ENCODE measurements around the gene CACNA1D.
"Not testable (repeated sequence)": the region's sequence is repeated elsewhere in the genome, so short reads cannot be mapped to it uniquely, and the experiment has no call there.

CACNA1D gene

DNA sequence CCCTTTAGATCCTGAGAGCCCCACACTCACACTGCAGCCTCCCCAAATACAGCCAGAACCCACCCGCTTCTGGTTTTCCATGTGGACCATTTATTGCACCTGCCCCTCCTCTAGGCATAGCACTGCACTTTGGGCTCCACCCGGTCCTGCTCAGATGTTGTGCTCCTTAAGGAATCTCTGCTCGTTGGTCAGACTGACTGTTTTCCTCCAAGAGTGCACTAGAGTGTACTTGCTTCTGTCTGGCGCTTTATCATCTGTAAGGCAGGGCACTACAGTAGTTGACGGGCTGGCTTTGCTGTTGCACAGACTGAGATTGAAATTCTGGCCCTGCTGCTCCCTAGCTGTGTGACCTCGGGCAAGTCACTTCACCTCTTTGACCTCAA, 124.1 kb downstream of the CACNA1D start:
- DNase-seq = no peak

DNA sequence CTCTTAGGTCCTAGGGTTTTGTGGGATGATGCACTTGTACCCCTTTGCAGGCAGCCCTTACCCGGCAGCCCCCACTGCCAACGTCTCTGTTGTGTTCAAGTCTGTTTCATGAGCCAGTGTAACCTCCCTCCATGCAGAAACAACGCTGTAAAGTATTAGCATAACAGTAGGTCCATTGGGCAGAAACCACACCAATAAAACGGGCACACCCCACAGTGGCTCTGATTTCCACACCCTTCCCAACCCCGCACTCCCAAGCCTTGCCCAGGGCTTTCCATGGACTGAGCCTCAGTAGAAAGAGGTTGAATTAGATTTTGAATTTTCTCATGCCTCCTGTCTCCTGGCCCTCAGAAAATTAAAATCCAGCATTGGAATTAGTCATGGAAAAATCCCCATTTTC, 124.5 kb downstream of the CACNA1D start:
- DNase-seq = no peak

DNA sequence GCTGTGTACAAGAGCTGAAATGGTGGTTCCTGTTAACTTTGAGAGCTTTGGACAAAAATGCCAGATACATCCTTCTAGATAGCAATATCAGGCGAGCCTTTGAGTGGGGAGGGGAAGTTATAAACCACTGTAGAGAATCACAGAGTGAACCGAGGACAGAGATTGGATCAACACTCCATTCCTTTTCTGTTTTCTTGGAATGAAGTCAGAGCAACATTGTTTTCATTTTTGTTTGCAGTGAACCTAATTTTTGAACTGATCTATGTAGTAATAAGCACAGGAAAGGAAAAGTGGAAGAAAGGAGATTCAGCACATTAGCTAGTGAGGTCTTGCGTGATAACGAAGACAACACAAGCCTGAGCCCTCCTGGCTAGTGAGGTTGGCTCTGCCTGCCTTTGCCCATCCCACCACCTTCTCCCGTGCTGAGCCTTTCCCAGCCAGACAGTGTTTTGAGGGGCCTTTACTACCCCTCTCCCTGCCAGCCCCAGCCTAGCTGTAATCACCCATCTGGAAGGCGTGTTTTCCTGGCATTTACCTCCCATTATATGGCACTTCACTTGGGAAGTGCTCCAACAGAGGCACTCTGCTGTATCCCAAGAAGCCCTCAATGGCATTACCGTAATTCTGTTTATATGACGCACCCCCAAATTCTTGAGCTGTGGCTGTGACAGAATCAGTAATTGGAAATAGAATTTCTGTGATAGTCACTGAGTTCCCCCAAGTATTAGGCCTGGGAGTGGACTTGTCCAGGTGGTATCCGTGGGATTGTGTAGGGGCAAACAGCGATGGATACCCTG, 129.8 kb downstream of the CACNA1D start:
- no peak for DNase-seq

DNA sequence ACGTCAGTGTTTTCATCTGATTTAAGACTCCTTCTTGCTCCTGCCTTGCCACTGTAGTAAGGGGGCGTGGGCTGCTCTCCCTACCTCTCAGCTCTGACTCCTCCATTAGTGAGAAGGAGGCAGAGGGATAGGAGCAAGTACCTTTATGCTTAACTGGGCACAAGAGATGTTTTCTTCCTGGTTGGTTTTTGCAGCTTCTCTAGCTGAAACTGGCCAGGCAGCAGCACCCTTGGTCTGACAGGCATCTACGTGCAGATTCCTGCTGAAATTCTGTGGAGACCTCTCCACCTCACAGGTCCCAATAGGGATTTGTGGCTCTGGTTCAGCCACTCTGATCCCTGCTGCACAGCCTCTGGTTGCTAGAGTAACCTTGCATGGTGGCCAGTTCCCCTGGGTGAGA, 132.5 kb downstream of the CACNA1D start:
- no peak for DNase-seq

DNA sequence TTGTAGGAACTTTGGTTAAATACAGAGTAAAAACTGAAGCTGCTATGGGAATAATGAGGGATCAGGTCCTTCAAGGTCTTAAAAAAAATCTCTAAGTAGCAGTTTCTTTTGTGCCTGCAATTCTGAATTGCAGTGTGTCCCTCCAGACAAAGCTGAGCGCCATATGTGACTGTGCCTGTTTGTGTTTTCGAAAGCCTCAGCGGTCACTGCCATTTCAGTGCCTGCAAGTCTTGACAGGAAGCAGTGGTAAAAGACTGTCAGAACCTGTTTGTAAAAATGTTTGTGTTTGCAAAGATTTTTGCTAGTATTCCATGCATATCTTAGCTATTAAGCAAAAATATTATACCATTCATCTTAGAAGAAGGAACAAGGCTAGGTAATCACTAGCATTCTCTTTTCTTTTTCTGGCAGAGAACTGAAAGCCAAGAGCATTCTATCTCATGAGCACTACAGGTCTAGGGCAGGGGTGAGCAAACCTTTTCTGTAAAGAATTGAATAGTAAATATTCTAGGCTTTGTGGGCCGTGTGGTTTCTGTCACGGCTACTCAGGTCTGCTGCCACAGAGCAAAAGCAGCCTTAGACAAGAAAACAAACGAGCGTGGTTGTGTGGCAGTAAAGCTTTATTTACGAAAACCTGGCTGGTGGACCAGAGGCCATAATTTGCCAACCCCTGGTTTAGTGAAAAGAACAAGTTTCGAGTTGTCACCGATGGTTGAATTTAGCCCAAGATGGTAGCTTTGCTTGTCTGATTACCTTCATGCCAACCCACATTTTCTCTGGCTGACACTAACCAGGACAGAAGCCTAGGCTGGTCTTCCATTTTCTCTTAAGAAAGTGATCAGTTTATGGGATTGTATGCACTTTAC, 134.4 kb downstream of the CACNA1D start:
- DNase-seq = no peak

DNA sequence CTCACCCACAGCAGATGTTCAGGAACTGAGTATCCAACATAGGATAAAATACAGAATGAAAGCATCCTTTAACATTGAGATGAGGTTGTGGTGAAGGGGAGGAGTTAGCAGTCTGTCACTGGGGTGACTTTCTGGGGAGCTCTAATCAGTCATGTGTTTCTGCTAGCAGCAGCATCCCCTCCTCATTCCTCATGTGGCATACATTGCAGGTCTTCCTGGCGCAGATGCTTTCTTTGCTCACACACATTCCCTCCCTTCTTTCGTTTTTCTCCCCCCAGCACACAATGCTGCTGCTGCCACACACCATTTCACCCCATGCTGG, 135.0 kb downstream of the CACNA1D start:
- DNase-seq = no peak

DNA sequence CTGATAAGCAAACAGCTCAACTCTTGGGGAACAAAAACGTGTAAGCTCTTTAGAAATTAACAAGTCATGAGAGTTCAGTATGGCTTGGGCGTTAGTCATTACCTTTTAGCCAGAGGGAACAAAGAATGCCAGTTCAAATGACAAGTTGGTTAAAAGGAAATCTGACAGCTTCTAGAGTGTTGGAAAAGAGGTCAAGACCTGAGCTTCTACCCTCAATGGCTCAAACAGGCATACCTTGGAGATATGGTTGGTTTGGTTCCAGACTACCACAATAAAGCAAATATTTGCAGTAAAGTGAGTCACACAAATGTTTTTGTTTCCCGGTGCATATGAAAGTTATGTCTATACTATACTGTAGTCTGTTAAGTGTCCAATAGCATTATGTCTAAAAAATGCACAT, 136.1 kb downstream of the CACNA1D start:
- DNase-seq = no peak

DNA sequence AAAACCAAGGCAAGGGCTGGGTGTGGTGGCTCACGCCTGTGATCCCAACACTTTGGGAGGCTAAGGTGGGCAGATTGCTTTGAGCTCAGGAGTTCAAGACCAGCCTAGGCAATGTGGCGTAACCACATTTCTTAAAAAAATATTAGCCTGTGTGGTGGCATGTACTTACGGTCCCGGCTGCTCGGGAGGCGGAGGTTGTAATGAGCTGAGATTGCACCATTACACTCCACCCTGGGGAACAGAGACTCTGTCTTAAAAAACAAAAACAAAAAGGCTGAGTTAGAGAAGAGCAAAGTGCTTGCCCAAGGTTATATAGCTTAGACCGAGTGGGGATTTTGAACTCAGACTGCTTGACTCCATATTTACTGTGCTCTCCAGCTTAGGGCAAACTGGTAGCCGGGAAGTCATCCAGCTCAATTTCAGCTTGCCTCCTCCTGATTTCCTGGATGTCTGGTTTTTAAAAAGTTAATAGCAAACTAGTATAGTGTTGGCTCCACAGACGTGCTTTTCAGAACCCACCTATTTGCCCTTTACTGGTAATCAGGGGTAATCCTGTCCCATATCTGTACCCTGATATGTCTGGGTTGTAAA, 138.9 kb downstream of the CACNA1D start:
- no peak for DNase-seq

DNA sequence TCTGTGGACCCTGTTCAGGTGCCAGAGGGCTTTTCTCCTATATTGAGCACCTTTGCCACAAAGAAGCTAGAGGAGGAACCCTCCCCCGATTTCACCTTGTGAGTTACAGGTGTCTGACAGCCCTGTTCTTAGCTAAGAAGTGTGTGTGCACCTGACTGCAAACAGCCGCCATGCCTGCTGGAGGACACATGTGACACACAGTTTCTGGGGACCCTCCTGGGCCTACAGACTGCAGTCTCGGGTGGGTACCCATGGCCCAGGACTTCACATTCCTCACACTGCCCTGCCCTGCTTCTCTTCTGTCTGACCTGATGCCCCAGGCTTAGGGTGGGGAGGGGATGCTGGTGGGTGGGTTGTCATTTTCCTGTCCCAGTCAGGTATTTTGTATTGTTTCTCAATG, 140.6 kb downstream of the CACNA1D start:
- DNase-seq = no peak

DNA sequence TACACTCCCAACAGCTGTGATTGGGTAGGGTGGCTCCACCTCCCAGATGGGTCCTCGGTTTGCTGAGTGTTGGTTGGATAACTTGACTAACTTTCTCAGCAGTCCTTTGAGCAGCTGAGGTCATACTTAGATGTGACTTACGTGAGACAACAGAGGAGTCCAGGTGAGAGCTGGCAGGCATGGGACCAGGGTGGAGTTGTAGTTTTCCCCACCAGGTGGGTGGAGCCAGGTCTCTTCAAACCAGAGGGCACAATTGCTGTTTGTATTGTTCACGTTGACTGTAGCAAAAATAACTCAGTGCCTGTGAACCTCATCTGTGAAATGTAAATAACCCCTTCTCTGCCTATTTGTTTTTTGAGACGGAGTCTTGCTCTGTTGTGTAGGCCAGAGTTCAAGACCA, 144.4 kb downstream of the CACNA1D start:
- not testable (repeated sequence) for DNase-seq

DNA sequence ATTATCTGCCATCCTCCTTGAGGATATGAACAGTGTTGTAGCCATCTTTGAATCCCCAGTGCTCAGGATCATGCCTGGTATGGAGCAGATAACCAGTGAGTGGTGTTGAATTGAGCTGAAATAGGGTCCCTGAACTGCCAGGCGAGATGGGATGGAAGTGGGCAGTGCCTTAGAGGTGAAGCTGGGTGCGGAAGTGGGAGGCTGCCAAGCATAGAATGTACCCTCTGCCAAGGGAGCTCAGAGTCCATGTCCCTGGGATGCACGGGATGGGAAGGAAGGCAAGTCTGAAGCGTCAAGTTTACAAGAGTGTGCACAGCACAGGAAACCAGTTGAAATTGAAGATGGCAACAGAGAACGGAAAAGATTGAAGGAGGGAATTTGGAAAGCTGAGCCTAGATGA, 147.0 kb downstream of the CACNA1D start:
- DNase-seq = no peak

DNA sequence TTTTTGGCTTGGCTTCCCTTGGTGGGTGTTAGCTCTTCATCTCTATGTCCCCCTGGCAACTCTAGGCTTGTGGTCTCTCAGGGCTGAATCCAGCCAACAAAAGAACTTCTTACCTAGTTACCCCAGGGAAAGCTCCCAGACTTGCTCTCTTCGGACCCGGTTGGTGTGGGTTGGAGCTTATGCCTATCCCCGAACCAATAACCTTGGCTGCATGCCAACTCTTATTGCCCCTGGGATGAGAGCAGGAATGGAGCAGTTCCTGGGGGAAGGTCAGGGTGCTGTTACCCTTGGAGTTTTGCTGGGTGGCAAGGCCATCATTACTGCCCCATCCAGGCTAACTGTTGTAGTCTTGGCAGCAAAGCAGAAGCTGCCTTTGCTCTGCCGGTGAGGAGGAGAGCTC, 147.8 kb downstream of the CACNA1D start:
- DNase-seq = no peak

DNA sequence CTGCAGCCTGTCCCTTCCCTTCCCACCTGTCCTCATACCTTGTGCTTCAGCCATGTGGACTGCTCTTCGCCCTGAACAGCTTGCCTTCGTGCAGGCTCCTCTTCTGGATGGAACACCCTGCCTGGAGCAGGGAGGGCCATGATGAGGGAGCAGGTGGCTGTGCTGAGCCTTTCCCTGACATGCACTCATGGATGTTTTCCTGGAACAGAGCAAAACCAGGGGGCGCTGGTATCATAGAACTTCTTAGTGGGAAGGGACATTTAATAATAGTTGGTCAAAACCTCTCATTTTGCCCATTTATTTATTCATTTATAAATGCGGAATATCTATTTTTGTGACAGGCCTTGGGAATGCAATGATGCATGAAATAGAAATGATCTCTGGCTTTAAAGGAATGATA, 149.3 kb downstream of the CACNA1D start:
- DNase-seq = no peak

DNA sequence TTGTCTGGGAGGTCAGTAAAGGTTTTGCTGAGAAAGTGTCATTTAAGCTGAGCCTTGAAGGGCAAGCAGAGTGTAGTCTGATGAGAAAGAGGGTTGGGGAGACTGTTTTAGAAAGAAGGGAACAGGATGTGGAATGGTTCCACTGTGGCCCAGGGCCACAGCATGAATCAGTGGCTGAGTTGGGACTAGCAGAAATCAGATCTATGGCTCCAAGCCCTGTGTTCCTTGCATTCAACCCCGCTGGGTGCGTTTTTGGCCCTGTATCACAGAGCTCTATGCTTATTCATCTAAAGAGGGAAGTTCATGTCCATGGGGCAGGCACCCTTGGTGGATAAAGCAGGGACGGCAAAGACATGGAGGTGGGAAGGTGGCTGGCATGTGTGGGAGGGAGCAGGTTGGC, 151.3 kb downstream of the CACNA1D start:
- DNase-seq = no peak

DNA sequence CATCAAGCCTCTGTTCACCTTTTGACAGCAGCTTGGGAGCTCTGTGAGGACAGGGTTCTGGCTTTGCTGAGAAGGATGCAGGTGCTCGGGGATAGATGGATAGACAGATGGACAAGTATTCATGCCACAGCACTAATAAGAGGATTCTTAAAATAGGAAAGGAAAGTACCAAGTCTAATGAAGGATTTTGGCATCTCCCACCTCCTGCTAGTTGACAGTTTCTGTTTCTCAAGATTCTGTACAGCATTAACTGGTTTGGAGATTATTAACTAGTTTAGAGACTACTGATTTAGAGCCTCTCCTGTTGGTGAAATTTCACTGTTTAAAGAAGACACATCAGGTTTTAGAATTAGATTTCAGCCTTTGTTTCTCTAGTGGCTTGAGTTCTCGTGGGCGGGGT, 152.3 kb downstream of the CACNA1D start:
- DNase-seq = no peak

DNA sequence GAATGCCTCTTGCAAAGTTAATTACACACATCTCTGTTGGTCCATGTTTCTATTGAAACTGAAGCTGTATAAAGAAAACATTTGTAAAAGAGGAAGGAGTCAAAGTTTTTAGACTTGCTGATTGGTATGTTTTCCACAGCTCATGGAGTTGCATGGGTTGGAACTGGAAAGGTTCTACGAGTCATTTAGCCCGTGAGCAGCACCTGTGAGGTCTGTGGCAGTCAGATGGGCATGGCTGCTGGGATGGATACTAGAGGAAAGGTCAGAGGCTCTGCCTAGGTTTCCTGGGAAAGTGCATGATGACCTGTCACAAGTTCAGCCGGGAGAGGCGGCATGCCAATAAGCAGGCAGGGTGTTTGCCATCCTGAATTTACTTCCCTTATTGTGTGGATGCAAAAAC, 155.4 kb downstream of the CACNA1D start:
- DNase-seq = no peak

DNA sequence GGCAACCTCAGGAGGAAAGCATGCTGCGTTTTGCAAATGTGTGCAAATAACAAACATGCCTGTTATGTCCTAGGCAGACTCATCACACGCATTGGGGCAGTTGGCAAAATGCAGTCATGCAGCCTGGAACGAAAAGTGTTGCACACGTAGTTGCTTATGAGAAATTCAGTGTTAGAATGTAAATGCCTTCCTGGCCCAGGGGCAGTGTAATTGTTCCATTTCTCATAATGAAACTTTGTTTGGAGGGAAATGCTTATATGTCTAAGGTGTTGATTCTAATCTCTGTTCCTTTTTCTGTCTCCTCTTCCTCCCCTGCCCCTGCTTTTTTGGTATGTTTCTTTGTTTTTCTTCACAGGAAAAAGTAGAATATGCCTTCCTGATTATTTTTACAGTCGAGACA, 156.0 kb downstream of the CACNA1D start:
- DNase-seq = no peak

DNA sequence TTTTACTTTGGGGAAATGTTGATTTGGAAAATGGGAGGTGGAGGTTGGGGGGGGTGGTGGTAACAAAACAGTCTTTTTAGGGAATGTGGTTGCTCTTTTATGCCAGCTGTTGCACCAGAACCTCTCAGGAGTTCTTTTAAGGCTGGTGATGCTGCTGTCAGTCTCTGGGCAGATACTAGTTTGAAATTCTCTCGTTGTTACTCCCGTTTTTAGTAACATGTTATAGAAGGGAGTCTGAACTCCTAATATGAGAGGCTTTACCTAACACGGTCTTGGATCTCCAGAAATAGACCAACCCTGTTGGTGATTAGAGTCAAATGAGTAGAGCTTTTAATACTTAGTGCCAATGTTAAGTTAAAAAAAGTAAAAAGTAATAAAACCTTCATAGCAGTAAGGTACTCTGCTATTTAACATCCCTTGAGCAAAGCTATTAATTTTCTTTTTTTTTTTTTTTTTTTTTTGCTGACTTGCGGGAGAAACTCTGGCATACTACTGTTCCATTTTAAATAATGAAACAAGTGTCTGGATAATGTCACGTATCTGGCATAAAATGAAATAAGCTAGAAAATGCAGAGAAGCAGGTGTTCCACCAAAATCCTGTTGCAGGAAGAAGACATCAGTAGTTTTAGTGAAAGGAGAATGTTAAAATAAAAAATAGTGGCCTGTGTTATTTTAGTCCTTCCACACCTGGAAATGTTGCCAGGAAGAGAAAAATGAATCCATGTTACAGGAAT, 156.7 kb downstream of the CACNA1D start:
- no peak for DNase-seq

DNA sequence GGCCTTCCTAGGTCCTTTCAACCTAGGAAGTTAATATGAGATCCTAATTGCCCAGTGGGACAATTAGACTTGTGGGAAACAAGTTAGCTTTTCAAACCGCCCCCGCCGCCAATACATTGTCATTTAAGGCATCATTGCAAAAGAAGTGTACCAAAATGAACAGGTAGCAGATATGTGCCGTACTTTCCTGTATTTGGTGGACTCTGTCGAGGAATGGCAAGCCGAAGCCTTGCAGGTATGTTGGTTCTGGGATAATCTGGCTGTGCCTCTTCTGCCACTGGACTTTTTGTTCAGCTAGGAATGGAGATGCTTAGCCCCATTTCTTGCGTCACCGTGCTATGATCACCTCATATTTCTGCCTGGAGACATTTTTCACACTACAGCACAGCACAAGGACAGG, 157.5 kb downstream of the CACNA1D start:
- DNase-seq = no peak

DNA sequence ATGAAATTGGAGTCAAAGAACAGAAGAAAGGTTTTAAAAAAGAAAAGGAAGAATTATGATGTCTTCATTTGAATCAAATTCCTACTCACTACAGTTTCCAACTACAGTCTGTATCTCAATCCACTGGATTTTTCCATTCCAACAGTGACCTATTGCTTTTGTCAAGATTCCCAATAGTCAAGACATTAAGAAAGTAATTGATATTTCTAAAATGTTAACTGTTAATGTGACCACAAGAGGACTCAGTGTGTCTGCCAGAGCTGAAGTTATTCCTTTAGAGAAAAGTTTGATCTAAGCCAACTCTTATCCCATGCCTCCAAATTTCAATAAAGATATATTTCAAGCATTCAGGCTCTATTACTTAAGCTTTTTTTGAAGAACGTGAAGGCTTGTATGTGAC, 163.2 kb downstream of the CACNA1D start:
- no peak for DNase-seq

DNA sequence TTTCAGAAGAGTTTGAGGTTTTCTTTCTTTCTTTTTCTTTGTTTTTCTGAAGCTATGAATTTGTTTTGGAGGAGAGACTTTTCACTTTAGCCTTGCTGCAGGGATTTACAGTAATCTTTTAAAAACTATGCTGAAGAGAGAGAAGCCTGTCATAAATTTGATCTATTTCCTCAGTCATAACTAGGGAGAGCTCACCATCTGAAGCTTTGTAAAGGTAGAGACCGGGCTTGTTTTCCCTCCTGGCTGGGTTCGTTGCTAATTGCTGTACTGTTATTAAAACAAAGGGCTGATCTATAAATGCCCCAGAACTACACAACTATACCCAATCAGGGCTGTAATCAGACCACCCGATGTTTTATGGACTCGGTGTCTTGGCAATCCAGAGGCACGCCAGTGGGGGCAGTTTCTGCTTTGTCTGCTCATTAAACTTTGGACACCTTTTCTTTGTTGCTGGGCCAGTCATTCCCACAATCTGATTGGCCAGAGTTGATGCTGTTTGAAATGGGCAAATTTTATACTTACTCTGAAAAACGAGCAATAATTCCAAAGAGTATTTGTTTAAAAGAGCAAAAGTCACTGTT, 164.3 kb downstream of the CACNA1D start:
- no peak for DNase-seq

DNA sequence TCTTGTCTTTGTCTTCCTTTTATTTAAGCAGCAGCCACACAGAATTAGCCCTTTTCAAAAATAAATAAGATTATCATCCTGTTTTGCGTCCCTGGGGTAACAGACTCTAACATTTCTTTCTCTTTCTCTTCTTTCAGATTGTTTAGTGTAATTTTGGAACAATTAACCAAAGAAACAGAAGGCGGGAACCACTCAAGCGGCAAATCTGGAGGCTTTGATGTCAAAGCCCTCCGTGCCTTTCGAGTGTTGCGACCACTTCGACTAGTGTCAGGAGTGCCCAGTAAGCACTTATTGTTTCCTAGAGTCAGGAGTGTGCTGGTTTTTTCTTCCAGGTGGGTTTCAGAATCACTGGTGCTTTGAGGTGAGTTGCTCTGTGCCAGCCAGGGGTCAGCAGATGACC, 165.6 kb downstream of the CACNA1D start:
- no peak for DNase-seq

DNA sequence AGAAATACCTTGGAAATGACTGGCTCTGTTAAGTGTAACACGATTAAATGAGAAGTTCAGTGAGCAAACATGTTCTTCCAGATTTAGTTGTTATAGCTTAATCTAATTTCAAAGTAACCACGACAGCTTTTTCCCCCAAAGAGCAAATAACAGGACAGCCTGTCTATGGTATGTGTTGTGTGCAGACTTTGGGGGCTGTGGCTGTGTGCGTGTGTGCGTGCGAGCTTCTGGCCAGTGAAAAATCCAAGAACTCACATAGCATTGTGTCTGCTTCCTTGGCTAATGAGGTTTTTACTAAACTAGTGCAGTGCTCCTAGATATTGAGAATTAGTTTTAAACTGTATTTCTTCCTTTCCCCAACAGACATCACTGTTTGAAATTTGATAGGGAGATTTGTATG, 167.1 kb downstream of the CACNA1D start:
- DNase-seq = no peak
